ENCODE results near the gene SCFD2.
"Not testable (repeated sequence)": the region's sequence is repeated elsewhere in the genome, so short reads cannot be mapped to it uniquely, and the experiment has no call there.

Gene SCFD2

GRCh38 chr4:53094040-53094439, 271.8 kb downstream of the SCFD2 start:
- DNase-seq = no peak

- no peak for DNase-seq
Measured at GRCh38 chr4:53089936-53090729, 275.7 kb downstream of the SCFD2 start.

GRCh38 chr4:53088152-53088551, 277.7 kb downstream of the SCFD2 start:
- DNase-seq = no peak

- DNase-seq = no peak
Measured at GRCh38 chr4:53076374-53076958, 289.4 kb downstream of the SCFD2 start.

- peak in 1 of 5 donors; percentile 6 for DNase-seq
Measured at GRCh38 chr4:53075162-53075785, 290.6 kb downstream of the SCFD2 start.

- DNase-seq = no peak
Measured at GRCh38 chr4:53068755-53069330, 297.0 kb downstream of the SCFD2 start.

GRCh38 chr4:53067125-53067802, 298.6 kb downstream of the SCFD2 start:
- DNase-seq = no peak

- no peak for DNase-seq
Measured at GRCh38 chr4:53066155-53066554, 299.7 kb downstream of the SCFD2 start.

- no peak for DNase-seq
Measured at GRCh38 chr4:53064609-53065008, 301.3 kb downstream of the SCFD2 start.

GRCh38 chr4:53061091-53061850, 304.6 kb downstream of the SCFD2 start:
- no peak for DNase-seq

GRCh38 chr4:53060278-53060677, 305.6 kb downstream of the SCFD2 start:
- DNase-seq = no peak

GRCh38 chr4:53059871-53060270, 306.0 kb downstream of the SCFD2 start:
- no peak for DNase-seq

- DNase-seq = no peak
Measured at GRCh38 chr4:53059256-53059655, 306.6 kb downstream of the SCFD2 start.

- DNase-seq = no peak
Measured at GRCh38 chr4:53057679-53058078, 308.2 kb downstream of the SCFD2 start.

- not testable (repeated sequence) for DNase-seq
Measured at GRCh38 chr4:53057108-53057507, 308.8 kb downstream of the SCFD2 start.

GRCh38 chr4:53055716-53056403, 310.0 kb downstream of the SCFD2 start:
- DNase-seq = no peak

GRCh38 chr4:53055274-53055673, 310.6 kb downstream of the SCFD2 start:
- no peak for DNase-seq

- DNase-seq = no peak
Measured at GRCh38 chr4:53050361-53050774, 315.5 kb downstream of the SCFD2 start.

- no peak for DNase-seq
Measured at GRCh38 chr4:53049528-53049927, 316.3 kb downstream of the SCFD2 start.

- no peak for DNase-seq
Measured at GRCh38 chr4:53044651-53044960, 321.3 kb downstream of the SCFD2 start.

GRCh38 chr4:53043891-53044650, 321.8 kb downstream of the SCFD2 start:
- DNase-seq = no peak
